ENCODE data around the gene MAPK1IP1L.

MAPK1IP1L gene

DNA sequence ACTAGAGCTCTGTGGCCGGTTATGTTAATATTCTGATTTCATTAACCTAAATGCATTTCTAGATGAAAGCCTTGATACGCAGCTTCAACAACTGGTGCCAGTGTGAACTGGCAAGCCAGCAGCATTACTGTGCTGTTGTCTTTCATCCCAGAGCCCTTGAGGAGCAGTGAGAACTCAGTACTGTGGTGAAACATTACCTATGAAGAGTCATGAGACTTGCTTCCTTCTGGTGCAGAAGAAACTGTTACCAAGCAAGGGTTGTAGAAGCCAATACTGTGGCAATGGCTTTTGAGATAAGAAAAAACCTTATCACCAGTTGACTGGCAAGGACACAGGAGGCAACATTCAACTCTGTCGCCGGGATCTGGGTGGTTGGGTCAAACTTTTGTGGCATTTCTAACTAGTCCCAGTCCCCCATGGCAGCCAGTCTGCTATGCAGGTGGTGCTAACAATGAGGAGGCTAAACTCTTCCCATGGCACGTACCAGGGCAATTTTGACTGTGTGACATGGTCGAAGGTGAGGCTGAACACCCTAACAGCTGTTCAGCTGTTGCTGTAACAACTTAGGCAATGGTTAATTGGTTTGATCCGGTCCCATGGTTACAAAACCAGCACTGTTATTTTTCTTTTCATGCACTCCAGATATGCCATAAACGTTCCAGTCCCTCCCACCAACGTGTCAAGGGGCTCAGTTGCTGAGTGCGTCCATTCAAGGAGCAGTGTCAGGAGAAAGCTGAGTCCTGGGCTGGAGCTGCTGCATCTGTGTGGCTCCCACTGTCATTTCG lies 65.0 kb downstream of the MAPK1IP1L start:
- no peaks in the 10 kb centered on the region for H3K36me3 ChIP-seq (ENCODE audit: insufficient read depth, low read depth, low read length)
- H3K27me3 ChIP-seq (ENCODE audit: insufficient read depth, low read length), result no peaks in the 10 kb centered on the region; the same call in 1 of the 2 replicates
- H3K9ac ChIP-seq (ENCODE audit: low read depth, low read length), result no peak overlapping the region
- no peaks in the 10 kb centered on the region for H3K4me1 ChIP-seq (ENCODE audit: insufficient read depth, low read length)
- H3K9me3 ChIP-seq (ENCODE audit: insufficient read depth, low read depth, low read length), result no peaks in the 10 kb centered on the region
- no peak overlapping the region for H3K4me3 ChIP-seq (ENCODE audit: low read length)
- no peak overlapping the region for H3K27ac ChIP-seq (ENCODE audit: low read length)

- Histone ChIP-seq H3K9me3 (ENCODE audit: insufficient read depth, low read depth, low read length) (no peaks in the 10 kb centered on the region), H3K4me3 (ENCODE audit: low read length) (no peak overlapping the region), H3K27ac (ENCODE audit: low read length) (no peak overlapping the region), H3K36me3 (ENCODE audit: insufficient read depth, low read depth, low read length) (no peaks in the 10 kb centered on the region), H3K4me1 (ENCODE audit: insufficient read depth, low read length) (no peaks in the 10 kb centered on the region), H3K9ac (ENCODE audit: low read depth, low read length) (no peak overlapping the region), H3K27me3 (ENCODE audit: insufficient read depth, low read length) (no peaks in the 10 kb centered on the region; the same call in 1 of the 2 replicates)
Observed at GRCh38 chr14:55117803-55118441, 66.5 kb downstream of the MAPK1IP1L start.

DNA sequence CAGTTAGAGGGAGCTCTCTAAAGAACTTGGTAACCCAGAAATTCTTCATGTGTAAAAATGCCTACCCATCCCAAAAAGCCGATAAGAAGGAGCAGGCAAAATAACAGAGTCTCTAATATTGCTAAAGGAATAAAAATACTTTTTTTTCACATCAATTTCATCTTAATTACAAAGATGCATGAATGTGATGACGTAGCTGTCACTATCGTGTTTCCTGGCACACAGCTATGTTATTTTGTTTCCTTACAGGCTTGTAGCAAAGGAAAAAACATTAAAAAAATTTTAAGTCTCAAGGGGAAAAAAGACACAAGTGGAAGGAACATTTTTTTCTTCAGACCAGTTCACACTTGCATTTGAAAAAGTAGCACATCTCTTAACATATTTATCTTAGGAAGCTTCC lies 67.3 kb downstream of the MAPK1IP1L start:
- no peak overlapping the region for H3K27ac ChIP-seq (ENCODE audit: low read length)
- H3K36me3 ChIP-seq (ENCODE audit: insufficient read depth, low read depth, low read length), result no peaks in the 10 kb centered on the region
- no peaks in the 10 kb centered on the region for H3K27me3 ChIP-seq (ENCODE audit: insufficient read depth, low read length)
- no peak overlapping the region for H3K9ac ChIP-seq (ENCODE audit: low read depth, low read length)
- no peak overlapping the region for H3K4me3 ChIP-seq (ENCODE audit: low read length)
- H3K9me3 ChIP-seq (ENCODE audit: insufficient read depth, low read depth, low read length), result no peaks in the 10 kb centered on the region
- no peaks in the 10 kb centered on the region for H3K4me1 ChIP-seq (ENCODE audit: insufficient read depth, low read length)
